GM12878 (cell line): ENCODE data around the gene GABRB1. TPM values are rescaled to one million over a fixed set of nuclear protein-coding genes. Genes with fewer than 3 reads are reported as not detected.

Source experiments
- ATF7 ChIP-seq: fragments of 450-650 bp; IDR thresholded peaks from 2 replicates; pipeline ENCODE4 v1.6.1; 2016; ENCODE audit warnings: low read depth, mild to moderate bottlenecking
- BACH1 ChIP-seq: fragments of 450-650 bp; IDR thresholded peaks from 2 replicates; pipeline ENCODE4 v1.6.1; 2017; ENCODE audit warnings: mild to moderate bottlenecking, borderline replicate concordance
- BHLHE40 ChIP-seq, 2 experiments: fragments of 450-650 bp in 1 of 2; IDR thresholded peaks; 2 replicates each; pipeline ENCODE4 v1.6.1; 2011 to 2017; ENCODE audit warnings: low read depth in 2 of 2, borderline replicate concordance in 1 of 2, improper control_type of control experiment in 1 of 2, low read length in 1 of 2, mild to moderate bottlenecking in 1 of 2
- CHD4 ChIP-seq: fragments of 200-600 bp; sonication (generic); IDR thresholded peaks from 2 replicates; pipeline ENCODE4 v1.6.1; 2016; ENCODE audit warnings: mild to moderate bottlenecking
- EED ChIP-seq: sonication (generic); IDR thresholded peaks from 2 replicates; pipeline ENCODE4 v1.6.1; 2016; ENCODE audit warnings: antibody characterized with exemption, low read depth
- EP300 ChIP-seq, 2 experiments: fragments of 150-350 bp in 1 of 2; IDR thresholded peaks; 2 replicates each; pipeline ENCODE4 v1.6.1; 2011 to 2012; ENCODE audit warnings: low read depth in 2 of 2, low read length in 2 of 2, borderline replicate concordance in 1 of 2, improper control_type of control experiment in 1 of 2, inconsistent platforms in 1 of 2; ENCODE audit not compliant: control insufficient read depth in 1 of 2
- FOXK2 ChIP-seq: fragments of 450-650 bp; IDR thresholded peaks from 2 replicates; pipeline ENCODE4 v1.6.1; 2017; ENCODE audit warnings: mild to moderate bottlenecking, moderate library complexity
- HCFC1 ChIP-seq: fragments of 150-350 bp; IDR thresholded peaks from 2 replicates; pipeline ENCODE4 v1.6.1; 2014; ENCODE audit warnings: low read length
- HDAC2 ChIP-seq: fragments of 200-600 bp; sonication (generic); IDR thresholded peaks from 2 replicates; pipeline ENCODE4 v1.6.1; 2017
- MAX ChIP-seq: IDR thresholded peaks from 2 replicates; pipeline ENCODE4 v1.6.1; 2012; ENCODE audit warnings: low read depth, low read length, improper control_type of control experiment
- MTA3 ChIP-seq: IDR thresholded peaks from 2 replicates; pipeline ENCODE4 v1.6.1; 2012; ENCODE audit warnings: low read length, inconsistent platforms, borderline replicate concordance
- MYC ChIP-seq: IDR thresholded peaks from 2 replicates; pipeline ENCODE4 v1.6.1; 2011; ENCODE audit warnings: mild to moderate bottlenecking, low read length, moderate library complexity, inconsistent platforms; ENCODE audit not compliant: insufficient read depth, insufficient replicate concordance, insufficient read length, severe bottlenecking
- NR2C1 ChIP-seq: fragments of 450-650 bp; IDR thresholded peaks from 2 replicates; pipeline ENCODE4 v1.6.1; 2017; ENCODE audit warnings: antibody characterized with exemption, mild to moderate bottlenecking, moderate library complexity
- NRF1 ChIP-seq: conservative IDR thresholded peaks from 2 replicates; pipeline ENCODE4 v1.6.1; 2011; ENCODE audit warnings: mild to moderate bottlenecking, low read depth, low read length, improper control_type of control experiment
- PAX8 ChIP-seq: fragments of 450-650 bp; IDR thresholded peaks from 2 replicates; pipeline ENCODE4 v1.6.1; 2017; ENCODE audit warnings: mild to moderate bottlenecking, moderate library complexity
- PML ChIP-seq: IDR thresholded peaks from 2 replicates; pipeline ENCODE4 v1.6.1; 2012; ENCODE audit warnings: low read length, inconsistent platforms
- POU2F2 ChIP-seq: IDR thresholded peaks from 3 replicates; pipeline ENCODE4 v1.6.1; 2011; ENCODE audit warnings: low read depth, mild to moderate bottlenecking, low read length, borderline replicate concordance
- REST ChIP-seq: IDR thresholded peaks from 2 replicates; pipeline ENCODE4 v1.6.1; 2012; ENCODE audit warnings: mild to moderate bottlenecking, low read depth, low read length
- RFX5 ChIP-seq: IDR thresholded peaks from 2 replicates; pipeline ENCODE4 v1.6.1; 2011; ENCODE audit warnings: low read depth, low read length, improper control_type of control experiment
- SMAD5 ChIP-seq: IDR thresholded peaks from 2 replicates; pipeline ENCODE4 v1.6.1; 2016; ENCODE audit warnings: antibody characterized with exemption, low read depth
- SMC3 ChIP-seq: IDR thresholded peaks from 2 replicates; pipeline ENCODE4 v1.6.1; 2011; ENCODE audit warnings: low read length, improper control_type of control experiment, borderline replicate concordance
- SP1 ChIP-seq: IDR thresholded peaks from one replicate; pipeline ENCODE4 v1.6.1; 2011; ENCODE audit warnings: low read depth, low read length
- YY1 ChIP-seq: IDR thresholded peaks from 2 replicates; pipeline ENCODE4 v1.6.1; 2011; ENCODE audit warnings: low read depth, mild to moderate bottlenecking, low read length
- ZBTB40 ChIP-seq: fragments of 450-650 bp; IDR thresholded peaks from 2 replicates; pipeline ENCODE4 v1.6.1; 2016; ENCODE audit warnings: mild to moderate bottlenecking, moderate library complexity, borderline replicate concordance
- ZNF24 ChIP-seq: fragments of 450-650 bp; IDR thresholded peaks from 2 replicates; pipeline ENCODE4 v1.6.1; 2017; ENCODE audit warnings: antibody characterized with exemption, mild to moderate bottlenecking
- ZZZ3 ChIP-seq: IDR thresholded peaks from 2 replicates; pipeline ENCODE4 v1.6.1; 2011; ENCODE audit warnings: low read depth; ENCODE audit not compliant: control insufficient read depth, insufficient read length
- polyA plus RNA-seq, 11 experiments: library from polyadenylated mRNA; depleted of rRNA in 4 of 11; unstranded in 6 of 11; stranded (reverse) in 5 of 11; fragments of >200 nt; fragmentation: Nextera tagmentation in 4 of 11; fragmentation: Illumina TruSeq in 1 of 11; extraction: Ambion mirVana in 4 of 11; extraction: Trizol in 1 of 11; gene quantifications; 1 replicate in 1 of 11; 2 replicates in 10 of 11; pipeline versions ENCODE4 v1.2.1 to v1.2.3, GENCODE V29; 2011 to 2016; ENCODE audit warnings: inconsistent platforms in 2 of 11, missing spikeins in 2 of 11, low read depth in 1 of 11
- total RNA-seq, 4 experiments: library from RNA; depleted of rRNA in 3 of 4; stranded (reverse); fragments of >200 nt in 3 of 4; fragmentation: Illumina TruSeq in 1 of 4; extraction: Trizol in 1 of 4; gene quantifications; 2 replicates each; pipeline versions ENCODE4 v1.2.1 to v1.2.3, GENCODE V29; 2013 to 2021

GABRB1 gene
- total and polyA plus RNA-seq, 10 of the 15 experiments (the other 5 are each of a cell fraction or from before 2014, with no cell fraction given), result 0.13 to 0.92 TPM; not detected in 8

GRCh38 chr4:47465004-47465403, 433.6 kb downstream of the GABRB1 start (continued):
- TF ChIP-seq YY1 (no peak), BACH1 (no peak), BHLHE40 (IDR thresholded peaks at IDR 0.05; ENCODE audit: borderline replicate concordance in 1 of 2, low read depth in 2 of 2, low read length in 1 of 2) (no peak), MAX (no peak), RFX5 (no peak), EP300 (IDR thresholded peaks at IDR 0.05; ENCODE audit: borderline replicate concordance in 1 of 2, control insufficient read depth in 1 of 2, low read depth in 2 of 2, low read length in 2 of 2) (peak in 1 of 2 experiments; percentile 31; a peak in 1 of 4 replicates), MTA3 (no peak), ZZZ3 (no peak), ZBTB40 (no peak), SMAD5 (no peak), POU2F2 (no peak), MYC (no peak), CHD4 (no peak), REST (no peak), ATF7 (peak; percentile 70), HDAC2 (no peak), HCFC1 (no peak), EED (no peak), PML (no peak), FOXK2 (no peak), NRF1 (no peak), SP1 (no peak), SMC3 (no peak), ZNF24 (no peak), NR2C1 (no peak), PAX8 (peak; percentile 31; the same call in 1 of the 2 replicates)
